Trophoblast cell (in vitro differentiated cells and primary cell): Measurements from ENCODE around the gene DCUN1D1.

Experiments
- DNase-seq, 2 donors: peaks; one replicate each; pipeline ENCODE4 v3.0.0-alpha.2; 2016
- H2AFZ ChIP-seq: 2 replicates; pipeline ENCODE4 v1.6.1; 2013; ENCODE audit warnings: low read length, moderate library complexity, mild to moderate bottlenecking; ENCODE audit not compliant: insufficient read depth, poor library complexity
- H2AK5ac ChIP-seq: 2 replicates; pipeline ENCODE4 v1.6.1; 2013; ENCODE audit warnings: mild to moderate bottlenecking, low read length
- H2BK120ac ChIP-seq: 2 replicates; pipeline ENCODE4 v1.6.1; 2013; ENCODE audit warnings: low read length, mild to moderate bottlenecking, moderate library complexity; ENCODE audit not compliant: insufficient read depth, poor library complexity
- H2BK12ac ChIP-seq: 2 replicates; pipeline ENCODE4 v1.6.1; 2013; ENCODE audit warnings: mild to moderate bottlenecking, low read length, moderate library complexity
- H2BK5ac ChIP-seq: 2 replicates; pipeline ENCODE4 v1.6.1; 2013; ENCODE audit warnings: low read length, low read depth, moderate library complexity, mild to moderate bottlenecking; ENCODE audit not compliant: poor library complexity
- H3K14ac ChIP-seq: 2 replicates; pipeline ENCODE4 v1.6.1; 2013; ENCODE audit warnings: mild to moderate bottlenecking, low read length
- H3K18ac ChIP-seq: 2 replicates; pipeline ENCODE4 v1.6.1; 2013; ENCODE audit warnings: mild to moderate bottlenecking, low read length
- H3K23ac ChIP-seq: 2 replicates; pipeline ENCODE4 v1.6.1; 2013; ENCODE audit warnings: low read length
- H3K27ac ChIP-seq: 2 replicates; pipeline ENCODE4 v1.5.1; 2013; ENCODE audit warnings: low read depth, mild to moderate bottlenecking, inconsistent platforms, low read length, moderate library complexity
- H3K27me3 ChIP-seq: 2 replicates; pipeline ENCODE4 v1.6.1; 2013; ENCODE audit warnings: inconsistent platforms, mild to moderate bottlenecking, low read length, moderate library complexity; ENCODE audit not compliant: insufficient read depth
- H3K36me3 ChIP-seq, 2 experiments: 1 replicate in 1 of 2; 2 replicates in 1 of 2; pipeline ENCODE4 v1.6.1; 2013; ENCODE audit warnings: low read length in 2 of 2, mild to moderate bottlenecking in 2 of 2, moderate library complexity in 1 of 2; ENCODE audit not compliant: insufficient read depth in 2 of 2, control insufficient read depth in 1 of 2
- H3K4ac ChIP-seq: 2 replicates; pipeline ENCODE4 v1.6.1; 2013; ENCODE audit warnings: low read depth, mild to moderate bottlenecking, low read length, moderate library complexity
- H3K4me1 ChIP-seq, 2 experiments: 1 replicate in 1 of 2; 2 replicates in 1 of 2; pipeline ENCODE4 v1.6.1; 2013; ENCODE audit warnings: low read length in 2 of 2, mild to moderate bottlenecking in 2 of 2, moderate library complexity in 1 of 2; ENCODE audit not compliant: insufficient read depth in 2 of 2, control insufficient read depth in 1 of 2
- H3K4me2 ChIP-seq: 2 replicates; pipeline ENCODE4 v1.6.1; 2013; ENCODE audit warnings: inconsistent platforms, mild to moderate bottlenecking, low read length, moderate library complexity
- H3K4me3 ChIP-seq: 2 replicates; pipeline ENCODE4 v1.5.1; 2013; ENCODE audit warnings: mild to moderate bottlenecking, low read depth, low read length, inconsistent platforms
- H3K79me1 ChIP-seq: one replicate; pipeline ENCODE4 v1.6.1; 2013; ENCODE audit warnings: low read length
- H3K79me2 ChIP-seq: 2 replicates; pipeline ENCODE4 v1.6.1; 2013; ENCODE audit warnings: low read length, mild to moderate bottlenecking; ENCODE audit not compliant: control insufficient read depth, insufficient read depth, poor library complexity
- H3K9ac ChIP-seq: 2 replicates; pipeline ENCODE4 v1.6.1; 2013; ENCODE audit warnings: mild to moderate bottlenecking, low read length
- H3K9me3 ChIP-seq: 2 replicates; pipeline ENCODE4 v1.6.1; 2013; ENCODE audit warnings: low read depth, mild to moderate bottlenecking, control low read depth, inconsistent platforms, low read length; ENCODE audit not compliant: insufficient read depth
- H4K12ac ChIP-seq: 2 replicates; pipeline ENCODE4 v1.6.1; 2013; ENCODE audit warnings: low read depth, mild to moderate bottlenecking, low read length, moderate library complexity
- H4K8ac ChIP-seq: 2 replicates; pipeline ENCODE4 v1.6.1; 2013; ENCODE audit warnings: low read depth, mild to moderate bottlenecking, low read length, moderate library complexity
- H4K91ac ChIP-seq: one replicate; pipeline ENCODE4 v1.6.1; 2013; ENCODE audit warnings: low read depth, mild to moderate bottlenecking, low read length, moderate library complexity
- WGBS: extraction: QIAGEN DNeasy Blood & Tissue Kit; methylation state at CpG from one replicate; pipeline ENCODE4 v1.1.7; 2013; ENCODE audit warnings: missing lambda C conversion rate; ENCODE audit not compliant: insufficient read length, insufficient coverage; ENCODE audit errors: extremely low coverage; 5-methylcytosine and 5-hydroxymethylcytosine counted together

Gene DCUN1D1

DNA sequence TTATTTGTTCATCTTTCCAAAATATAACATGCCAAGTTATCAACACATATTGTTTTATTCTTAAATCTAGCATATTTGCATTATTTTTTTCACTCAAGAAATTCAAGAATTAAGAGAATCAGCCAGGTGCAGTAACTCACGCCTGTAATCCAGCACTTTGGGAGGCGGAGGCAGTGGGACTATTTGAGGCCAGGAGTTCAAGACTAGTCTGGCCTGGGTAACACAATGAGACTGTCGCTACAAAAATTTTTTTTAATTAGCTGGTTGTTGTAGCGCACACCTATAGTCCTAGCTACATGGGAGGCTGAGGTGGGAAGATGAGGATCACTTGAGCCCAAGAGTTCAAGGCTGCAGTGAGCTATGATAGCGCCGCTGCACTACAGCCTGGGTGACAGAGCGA lies 10.5 kb downstream of the DCUN1D1 start:
- WGBS: no CpG with 5 or more reads among the region's 7 CpGs

DNA sequence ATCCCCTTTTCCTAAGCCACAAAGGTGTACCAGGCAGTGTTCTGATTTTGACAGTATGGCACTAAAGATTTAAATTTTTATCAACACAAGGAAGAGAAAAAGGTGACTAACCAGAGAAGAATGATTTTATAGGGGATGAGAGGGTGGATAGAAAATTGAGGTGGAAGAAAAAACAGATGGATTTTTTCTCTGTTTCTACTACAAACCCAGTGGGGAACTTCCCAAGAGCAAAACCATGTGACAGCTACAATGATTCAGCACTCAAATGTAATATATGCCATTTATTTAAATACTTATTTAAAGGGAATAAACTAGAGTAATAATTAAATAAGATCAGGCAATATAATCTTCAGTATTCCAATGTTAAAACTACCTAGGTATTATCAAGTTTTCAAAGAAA lies 11.1 kb downstream of the DCUN1D1 start:
- Histone ChIP-seq H4K91ac (no peak overlapping the region), H2AK5ac (no peak overlapping the region), H3K36me3 (no peaks in the 10 kb centered on the region), H3K27me3 (no peaks in the 10 kb centered on the region), H3K14ac (no peak overlapping the region), H3K9ac (no peak overlapping the region), H2BK120ac (no peak overlapping the region), H3K18ac (no peak overlapping the region), H3K4me3 (no peak overlapping the region), H3K27ac (no peak overlapping the region), H3K4ac (no peak overlapping the region), H3K9me3 (no peaks in the 10 kb centered on the region), H3K79me1 (no peaks in the 10 kb centered on the region), H2AFZ (no peak overlapping the region), H3K4me1 (peaks cover 0 to 3% of the 10 kb centered on the region in 2 experiments), H4K8ac (no peak overlapping the region), H4K12ac (no peak overlapping the region), H3K23ac (no peak overlapping the region), H2BK12ac (no peak overlapping the region), H2BK5ac (no peak overlapping the region), H3K4me2 (no peak overlapping the region), H3K79me2 (peaks cover 2% of the 10 kb centered on the region)
- no peak for DNase-seq

More for the DNA sequence above, 10.5 kb downstream of the DCUN1D1 start:
- Histone ChIP-seq H3K23ac (no peak overlapping the region), H4K12ac (no peak overlapping the region), H2AFZ (no peak overlapping the region), H3K4ac (peak overlapping the region; percentile 10), H3K27ac (no peak overlapping the region), H3K4me2 (no peak overlapping the region), H3K79me2 (peaks cover 2% of the 10 kb centered on the region), H3K36me3 (no peaks in the 10 kb centered on the region), H4K91ac (no peak overlapping the region), H3K9me3 (no peaks in the 10 kb centered on the region), H3K4me1 (peaks cover 0 to 3% of the 10 kb centered on the region in 2 experiments), H3K4me3 (no peak overlapping the region), H3K9ac (no peak overlapping the region), H4K8ac (no peak overlapping the region), H3K14ac (no peak overlapping the region), H3K27me3 (no peaks in the 10 kb centered on the region), H2BK5ac (no peak overlapping the region), H2AK5ac (no peak overlapping the region), H2BK12ac (no peak overlapping the region), H3K79me1 (no peaks in the 10 kb centered on the region), H2BK120ac (no peak overlapping the region), H3K18ac (no peak overlapping the region)
- no peak for DNase-seq

DNA sequence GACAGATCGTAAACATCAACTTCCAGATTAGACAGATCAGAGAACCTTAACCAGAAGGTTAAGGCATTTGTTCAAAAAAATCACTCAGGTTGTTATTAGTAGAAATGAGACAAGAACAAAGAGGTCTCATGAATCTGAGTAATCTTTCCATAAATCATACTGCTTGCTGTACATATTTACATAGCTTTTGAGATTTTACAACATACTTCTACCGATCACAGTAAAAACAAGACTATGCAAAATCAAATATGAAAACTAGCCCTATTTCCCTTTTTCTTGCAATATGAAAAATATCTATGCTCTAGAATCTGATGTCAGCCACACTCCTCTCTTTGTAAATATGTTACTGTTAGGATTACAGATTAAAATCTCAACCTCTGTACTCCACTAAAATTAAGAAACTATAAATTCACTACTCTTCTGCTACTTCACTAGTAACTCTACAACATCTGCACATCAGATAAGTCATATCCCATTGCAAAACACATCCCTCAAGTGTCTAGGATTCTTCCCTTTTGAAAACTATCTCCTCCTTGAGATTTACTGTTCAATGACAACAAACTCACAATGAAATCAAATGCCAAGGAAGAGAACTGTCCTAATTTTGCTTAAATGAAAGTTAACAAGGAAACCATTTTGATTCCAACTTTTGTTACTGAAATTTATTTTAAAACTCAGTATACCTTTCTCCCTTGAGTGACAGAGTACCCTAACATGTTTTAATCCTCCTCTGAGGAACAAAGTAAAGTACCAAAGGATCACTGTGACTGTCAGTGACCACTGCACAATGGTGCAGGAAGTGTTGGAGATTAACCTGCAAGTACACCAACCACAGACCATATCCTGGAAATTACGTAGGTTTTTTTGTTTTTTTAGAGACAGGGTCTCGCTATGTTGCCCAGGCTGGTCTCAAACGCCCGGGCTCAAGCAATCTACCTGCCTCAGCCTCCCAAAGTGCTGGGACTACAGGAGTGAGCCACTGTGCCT lies 12.8 kb downstream of the DCUN1D1 start:
- Histone ChIP-seq H3K9me3 (no peaks in the 10 kb centered on the region), H3K27ac (no peak overlapping the region), H2AFZ (no peak overlapping the region), H3K4me1 (peaks cover 0 to 3% of the 10 kb centered on the region in 2 experiments), H4K12ac (no peak overlapping the region), H3K4ac (no peak overlapping the region), H3K14ac (no peak overlapping the region), H3K18ac (no peak overlapping the region), H3K23ac (no peak overlapping the region), H3K79me1 (no peaks in the 10 kb centered on the region), H4K91ac (no peak overlapping the region), H3K36me3 (peaks cover 0 to 2% of the 10 kb centered on the region in 2 experiments), H3K9ac (no peak overlapping the region), H3K4me2 (no peak overlapping the region), H2BK5ac (no peak overlapping the region), H2BK12ac (no peak overlapping the region), H2AK5ac (no peak overlapping the region), H3K4me3 (no peak overlapping the region), H4K8ac (no peak overlapping the region), H3K79me2 (peaks cover 2% of the 10 kb centered on the region), H3K27me3 (no peaks in the 10 kb centered on the region), H2BK120ac (no peak overlapping the region)
- no CpG with 5 or more reads among the region's 6 CpGs for WGBS
- no peak for DNase-seq

DNA sequence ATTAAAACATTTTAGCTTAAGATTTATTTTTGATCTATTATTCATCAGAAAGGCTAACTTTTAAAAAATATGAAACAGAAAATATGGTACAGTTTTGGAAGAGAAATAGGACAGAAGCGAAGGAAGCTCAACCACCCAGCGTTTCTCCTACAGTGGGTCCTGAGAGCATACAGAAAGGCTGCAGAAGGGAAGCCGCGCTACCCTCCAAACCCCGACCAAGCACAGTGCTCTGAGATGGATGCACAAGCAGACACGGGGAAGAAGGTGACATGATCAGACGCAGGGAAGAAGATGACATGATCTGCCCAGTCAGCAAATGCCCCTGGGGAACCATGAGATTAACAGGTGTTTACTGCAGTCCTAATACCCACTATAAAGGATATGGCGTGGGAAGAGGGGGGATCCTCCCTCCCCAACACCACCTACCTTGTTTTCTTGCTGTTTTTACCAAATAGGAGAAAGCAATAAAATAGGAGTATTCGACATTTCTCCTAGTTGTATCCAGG lies 14.4 kb downstream of the DCUN1D1 start:
- H3K36me3 ChIP-seq: peaks cover 0 to 2% of the 10 kb centered on the region in 2 experiments
- no peak overlapping the region for H3K4ac ChIP-seq
- H3K9me3 ChIP-seq: no peaks in the 10 kb centered on the region
- no peak overlapping the region for H2BK12ac ChIP-seq
- H3K4me2 ChIP-seq: no peak overlapping the region
- H3K9ac ChIP-seq: no peak overlapping the region
- no peak overlapping the region for H2AK5ac ChIP-seq
- H3K27ac ChIP-seq: no peak overlapping the region
- H3K23ac ChIP-seq: no peak overlapping the region
- no peak overlapping the region for H4K91ac ChIP-seq
- no CpG with 5 or more reads among the region's 9 CpGs for WGBS
- H2BK5ac ChIP-seq: no peak overlapping the region
- H3K14ac ChIP-seq: no peak overlapping the region
- no peak overlapping the region for H3K4me3 ChIP-seq
- no peak for DNase-seq
- H2BK120ac ChIP-seq: no peak overlapping the region
- H3K79me1 ChIP-seq: no peaks in the 10 kb centered on the region
- H4K8ac ChIP-seq: no peak overlapping the region
- peaks cover 2% of the 10 kb centered on the region for H3K79me2 ChIP-seq
- no peaks in the 10 kb centered on the region for H3K27me3 ChIP-seq
- no peaks in the 10 kb centered on the region for H3K4me1 ChIP-seq
- H3K18ac ChIP-seq: no peak overlapping the region
- no peak overlapping the region for H2AFZ ChIP-seq
- H4K12ac ChIP-seq: no peak overlapping the region
